Mononuclear cell (primary cell): ENCODE measurements around the gene NR4A1. TPM values are rescaled to one million over a fixed set of nuclear protein-coding genes. Genes with fewer than 3 reads are reported as not detected.

Experiments used
- total RNA-seq: library from RNA; depleted of rRNA; stranded (reverse); fragments of >200 nt; gene quantifications from one replicate; pipeline ENCODE4 v1.2.3, GENCODE V29; 2012

Gene NR4A1
- total RNA-seq, 1 donor: 126 TPM

Other genes with a start within 250 kb of the NR4A1 start
- gene FIGNL2, start 202.7 kb upstream of the NR4A1 start, total RNA-seq: 0.31 TPM
- 0.10 TPM for gene ANKRD33, start 163.3 kb upstream of the NR4A1 start, total RNA-seq
- gene ACVRL1, start 143.9 kb upstream of the NR4A1 start, total RNA-seq: 0.31 TPM
- 11.4 TPM for gene ACVR1B, start 99.7 kb upstream of the NR4A1 start, total RNA-seq
- gene TAMALIN, start 44.5 kb upstream of the NR4A1 start, total RNA-seq: 122 TPM
- 11.9 TPM for gene ATG101, start 18.5 kb downstream of the NR4A1 start, total RNA-seq
- 0.42 TPM for gene SMIM41, start 28.3 kb downstream of the NR4A1 start, total RNA-seq
- not detected for gene KRT80, start 140.6 kb downstream of the NR4A1 start, total RNA-seq
- gene KRT7, start 181.8 kb downstream of the NR4A1 start, total RNA-seq: not detected
- gene KRT86, start 223.2 kb downstream of the NR4A1 start, total RNA-seq: 0.21 TPM
- gene KRT81, start 240.1 kb downstream of the NR4A1 start, total RNA-seq: not detected